Activated CD4-positive, CD25-positive, alpha-beta regulatory T cell treated with anti-CD3 and anti-CD28 coated beads, Interleukin-2, amount 50 U/mL, for 16 hours (primary cell): Measurements from ENCODE around the gene ESRRG.
"Not testable (repeated sequence)": the region's sequence is repeated elsewhere in the genome, so short reads cannot be mapped to it uniquely, and the experiment has no call there.

ENCODE experiments used
- DNase-seq: peaks from one replicate; pipeline ENCODE4 v3.0.0-alpha.2; 2020; ENCODE audit warnings: low read depth, low spot score

The ESRRG gene

DNA sequence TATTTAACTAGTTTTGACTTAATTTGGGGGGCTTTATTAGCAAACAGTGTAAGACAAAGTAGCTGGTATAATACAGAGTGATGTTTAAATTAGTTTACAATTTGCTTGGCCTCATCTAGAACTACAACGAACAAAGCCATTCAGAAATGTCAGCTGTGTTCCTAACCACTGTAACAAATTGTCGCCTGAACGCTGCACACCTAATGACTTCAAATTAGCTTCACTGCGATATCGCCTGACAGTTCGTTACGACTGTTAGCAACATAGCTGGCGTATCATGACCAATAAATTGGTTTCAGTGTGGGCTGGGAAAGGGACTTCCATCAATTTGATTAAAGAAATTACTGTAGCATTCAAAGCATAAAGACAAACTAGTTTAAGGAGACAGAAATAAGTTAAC, 160.1 kb downstream of the ESRRG start:
- no peak for DNase-seq

GRCh38 chr1:216562383-216562782, 160.8 kb downstream of the ESRRG start:
- DNase-seq: no peak

DNA sequence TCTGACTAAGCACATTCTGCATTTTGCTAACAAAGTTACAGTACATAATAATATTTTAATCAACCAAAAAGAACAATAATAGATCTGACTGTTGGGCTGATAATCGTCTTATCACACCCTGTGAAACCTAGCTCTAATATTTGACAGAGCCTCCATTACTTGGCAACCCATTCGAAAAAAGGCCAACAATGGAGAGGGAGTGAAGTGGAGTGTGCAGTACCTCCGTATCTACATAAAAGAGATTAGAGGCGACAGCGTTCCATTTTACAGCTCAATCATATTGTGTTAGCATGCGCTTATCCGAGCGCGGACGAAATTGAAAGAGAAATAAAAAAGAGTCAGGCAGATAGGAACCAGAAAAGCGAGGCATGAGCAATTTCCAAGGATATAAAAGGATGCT, 162.7 kb downstream of the ESRRG start:
- DNase-seq: no peak

GRCh38 chr1:216559359-216559758, 163.9 kb downstream of the ESRRG start:
- DNase-seq: no peak

DNA sequence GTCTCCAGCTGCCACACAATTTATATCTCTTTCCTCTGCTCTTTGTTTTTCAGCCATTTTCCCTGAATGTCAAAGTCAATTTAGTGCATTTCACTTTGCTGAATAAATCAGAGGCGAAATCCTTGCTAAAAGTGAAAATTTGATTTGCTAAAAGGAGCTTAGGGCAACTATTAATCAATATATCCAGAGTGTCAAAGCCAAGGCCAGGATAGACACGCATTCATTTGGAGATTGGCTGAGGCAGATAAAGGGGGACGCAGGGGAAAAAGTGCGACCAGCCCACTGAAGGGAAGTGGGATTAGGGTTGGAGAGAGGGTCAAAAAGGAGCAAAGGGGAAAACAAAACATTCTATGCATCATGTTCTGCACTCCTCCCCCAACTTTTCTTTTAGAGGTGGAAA, 167.6 kb downstream of the ESRRG start:
- DNase-seq: no peak

GRCh38 chr1:216554934-216555333, 168.3 kb downstream of the ESRRG start:
- no peak for DNase-seq

- DNase-seq: no peak
These were observed 169.5 kb downstream of the ESRRG start for GRCh38 chr1:216553766-216554165.

DNA sequence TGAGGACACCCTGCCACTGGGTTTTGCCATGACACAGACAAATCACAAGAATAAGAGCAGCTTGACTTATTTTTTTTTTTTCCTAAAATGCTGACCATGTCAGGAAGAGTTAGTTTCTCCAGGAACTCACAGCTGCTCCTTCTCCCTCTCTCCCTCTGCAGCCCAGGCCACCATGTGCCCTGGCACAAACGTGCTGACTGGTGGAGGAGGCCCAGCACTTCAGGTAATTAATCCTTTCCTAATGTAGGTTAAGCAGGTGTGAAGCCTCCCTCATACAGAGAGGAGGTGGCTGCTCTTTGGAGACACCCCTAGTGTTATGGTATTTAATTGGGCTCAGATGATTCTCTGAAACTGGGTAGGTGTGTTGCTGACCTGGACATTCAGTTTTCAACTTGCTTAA, 170.2 kb downstream of the ESRRG start:
- DNase-seq: no peak

DNA sequence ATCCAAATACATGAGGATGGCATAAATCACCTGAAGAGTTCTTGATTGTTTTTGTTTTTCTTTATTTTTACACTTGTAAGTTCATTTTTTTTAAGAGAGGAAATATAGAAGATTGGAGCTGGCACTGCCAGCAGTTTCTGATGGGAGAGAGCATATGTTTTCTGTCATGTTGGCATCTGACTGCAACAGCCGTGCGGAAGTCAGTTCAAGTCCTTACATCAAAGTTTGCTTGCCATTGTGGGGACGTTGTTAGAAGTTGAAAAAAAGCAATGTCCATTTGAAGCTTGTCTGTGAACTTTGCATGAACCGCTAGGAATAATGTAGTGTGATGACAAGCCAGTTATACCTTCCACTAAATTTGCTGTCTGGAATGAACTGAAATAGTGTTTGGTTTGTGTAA, 173.4 kb downstream of the ESRRG start:
- no peak for DNase-seq

DNA sequence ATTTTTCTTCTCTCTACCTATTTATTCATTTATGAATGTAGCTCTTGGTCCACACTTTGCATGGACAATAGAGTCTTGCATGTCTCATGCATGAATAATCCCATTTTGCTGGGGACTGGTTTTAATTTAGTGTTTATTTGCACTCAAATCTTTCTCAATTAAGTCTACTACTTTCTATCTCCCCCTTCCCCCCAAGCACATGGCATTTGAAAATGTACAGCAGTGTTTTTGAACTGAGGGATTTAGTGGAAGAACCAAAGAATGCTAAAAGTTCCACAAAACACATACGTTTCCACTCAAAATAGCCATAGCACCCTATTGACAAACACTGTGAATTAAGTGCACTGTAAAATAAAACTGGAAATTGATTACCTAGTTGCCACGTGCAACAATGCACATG, 180.5 kb downstream of the ESRRG start:
- DNase-seq: no peak

GRCh38 chr1:216542263-216542662, 181.0 kb downstream of the ESRRG start:
- no peak for DNase-seq

GRCh38 chr1:216535751-216536150, 187.5 kb downstream of the ESRRG start:
- no peak for DNase-seq

DNA sequence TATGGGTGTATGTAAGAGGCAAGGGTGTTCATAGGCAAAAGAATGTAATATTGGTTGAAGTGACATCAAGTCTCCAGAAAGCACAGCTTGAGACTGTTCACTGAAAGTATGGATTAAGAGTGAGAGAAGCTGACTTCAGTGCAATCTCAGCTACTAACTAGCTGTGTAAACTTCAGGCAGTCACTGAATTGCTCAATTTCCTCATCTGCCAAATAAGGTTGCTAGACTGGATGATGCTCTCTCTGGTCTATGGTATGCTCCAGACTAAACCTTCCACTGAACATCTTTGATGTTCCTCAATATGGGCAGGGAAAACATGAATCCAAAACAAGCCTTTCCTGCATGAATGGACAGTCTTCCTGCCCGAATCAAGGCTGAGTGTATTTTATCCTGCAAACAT, 188.2 kb downstream of the ESRRG start:
- DNase-seq: no peak

- DNase-seq: no peak
These were observed 189.5 kb downstream of the ESRRG start for GRCh38 chr1:216533776-216534175.

DNA sequence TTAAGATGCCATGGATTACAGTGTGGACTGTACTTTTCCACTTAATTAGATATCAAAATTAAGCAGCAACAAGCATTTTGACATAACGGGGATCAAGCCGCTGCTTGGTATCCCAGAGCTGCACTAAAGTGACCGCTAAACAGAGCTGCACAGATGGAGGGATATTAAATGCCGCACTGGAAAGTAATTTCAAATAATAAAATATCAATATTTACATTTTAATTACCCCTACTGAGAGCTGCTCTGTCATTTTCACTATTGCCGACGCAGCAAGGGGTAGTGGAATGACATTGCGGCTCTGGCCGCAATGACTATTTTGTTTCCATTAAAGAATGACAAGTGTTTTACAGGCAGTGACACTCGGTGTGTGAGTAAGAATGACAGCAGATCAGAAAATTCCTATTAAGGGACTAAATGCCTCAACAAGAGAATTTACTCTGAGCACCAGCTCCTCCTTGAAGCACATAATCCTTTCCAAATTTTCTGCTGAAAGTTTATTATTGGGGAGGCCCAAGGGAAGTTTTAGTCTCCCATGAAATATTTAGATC, 190.9 kb downstream of the ESRRG start:
- DNase-seq: no peak

DNA sequence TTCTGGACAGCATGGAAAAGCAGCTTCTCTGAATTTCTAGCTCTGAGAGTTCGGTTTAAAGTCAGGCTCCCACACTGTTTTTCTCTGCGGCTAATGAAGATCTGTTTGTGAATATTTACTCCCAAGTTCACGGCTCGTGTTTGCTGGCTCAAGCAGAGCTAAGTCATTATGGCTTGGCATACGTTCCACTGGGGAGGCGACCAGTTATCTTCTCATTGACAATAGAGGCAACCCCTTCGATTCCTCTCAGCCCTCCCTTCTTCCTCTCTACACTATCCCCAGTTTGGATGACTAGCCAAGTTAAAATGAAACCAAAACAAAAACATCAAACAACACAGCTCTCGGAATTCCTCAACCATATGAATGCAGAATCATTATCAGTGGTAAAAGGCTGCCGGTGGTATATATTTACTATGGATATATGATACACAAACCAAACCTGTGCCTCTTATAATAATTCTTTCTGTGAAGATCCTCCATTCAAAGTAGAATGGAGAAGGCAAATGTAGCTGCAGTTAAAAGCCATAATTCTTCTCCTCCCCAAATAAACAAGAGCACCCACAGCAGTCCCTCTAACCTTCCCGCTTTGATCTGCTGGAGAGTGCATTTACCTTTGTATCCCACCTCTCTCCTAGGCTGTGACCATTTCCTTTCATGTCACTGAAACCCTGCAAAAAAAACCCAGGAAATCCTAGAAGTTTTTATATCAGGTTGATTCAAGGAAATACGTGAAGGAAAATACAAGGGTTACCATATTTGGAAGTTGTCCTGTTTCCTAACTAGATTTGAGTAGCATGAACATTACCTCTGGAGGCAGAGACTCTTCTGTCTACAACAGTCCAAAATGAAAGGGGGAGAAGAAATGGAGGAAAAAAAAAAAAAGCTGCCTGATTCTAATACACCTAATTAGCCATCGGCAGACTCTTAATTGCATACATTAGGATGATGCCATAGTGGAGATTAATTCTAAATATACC, 191.7 kb downstream of the ESRRG start:
- DNase-seq: no peak

DNA sequence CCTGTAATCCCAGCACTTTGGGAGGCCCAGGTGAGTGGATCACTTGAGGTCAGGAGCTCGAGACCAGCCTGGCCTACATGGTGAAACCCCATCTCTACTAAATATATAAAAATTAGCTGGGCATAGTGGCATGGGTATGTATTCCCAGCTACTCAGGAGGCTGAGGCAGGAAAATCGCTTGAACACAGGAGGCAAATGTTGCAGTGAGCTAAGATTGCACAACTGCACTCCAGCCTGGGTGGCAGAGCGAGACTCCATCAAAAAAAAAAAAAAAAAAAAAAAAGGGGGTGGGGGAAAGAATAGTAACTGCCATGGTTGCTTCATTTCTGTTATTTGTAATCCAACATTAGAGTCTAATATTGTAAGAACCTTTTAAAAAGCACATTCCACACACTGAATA, 193.4 kb downstream of the ESRRG start:
- DNase-seq: not testable (repeated sequence)

GRCh38 chr1:216528816-216529215, 194.4 kb downstream of the ESRRG start:
- DNase-seq: no peak

DNA sequence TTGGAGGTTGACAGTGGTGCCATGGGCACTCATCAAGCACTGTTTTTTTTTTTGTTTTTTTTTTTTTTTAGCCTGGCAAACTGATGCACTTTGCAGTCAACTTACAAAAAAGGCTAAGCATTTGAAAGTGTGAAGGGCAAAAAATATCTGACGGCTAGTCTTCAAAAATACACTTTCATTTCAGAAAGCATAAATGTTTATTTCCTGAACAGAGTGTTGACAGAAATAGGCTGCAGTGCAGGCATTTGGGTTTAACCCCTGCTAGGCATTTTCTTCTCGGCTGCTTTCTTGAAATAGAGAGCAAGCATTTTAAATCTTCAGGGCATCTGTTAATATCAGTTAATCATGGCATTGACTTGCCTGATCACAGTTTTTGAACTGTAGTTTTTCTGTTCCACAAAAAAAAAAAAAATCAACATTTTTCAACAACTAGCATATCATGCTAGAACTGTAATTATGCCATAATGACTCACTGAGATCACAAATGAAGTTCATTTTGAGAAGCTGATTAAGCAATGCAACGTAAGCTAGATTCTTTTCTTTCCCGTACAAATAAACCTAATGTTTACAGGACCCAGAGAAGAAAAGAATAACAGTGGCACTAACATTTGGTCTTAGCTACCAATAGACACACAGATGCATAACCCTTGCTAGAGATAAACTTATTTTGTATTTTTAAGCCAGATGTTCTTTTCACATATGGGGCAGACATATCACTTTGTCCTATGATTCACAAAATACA, 199.6 kb downstream of the ESRRG start:
- no peak for DNase-seq

- DNase-seq: no peak
These were observed 200.2 kb downstream of the ESRRG start for GRCh38 chr1:216523043-216523442.

DNA sequence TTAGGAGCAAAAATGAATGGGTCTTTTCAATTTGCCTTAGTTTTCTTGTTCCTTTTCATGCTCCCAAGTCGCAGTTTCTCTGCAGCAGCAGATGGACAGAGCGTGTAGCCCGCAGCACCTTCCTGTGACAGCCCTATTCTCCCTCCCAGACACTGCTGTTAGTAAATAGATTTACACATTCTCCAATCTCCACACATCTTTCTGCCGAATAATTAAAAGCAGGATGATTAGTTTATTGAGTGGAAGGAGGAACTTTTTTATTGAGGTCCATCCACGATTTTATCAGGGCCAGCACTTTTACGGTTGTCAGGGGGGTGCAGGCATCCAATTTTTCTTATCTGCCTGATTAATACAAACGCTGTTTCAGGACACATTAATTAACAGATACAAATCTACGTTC, 201.8 kb downstream of the ESRRG start:
- no peak for DNase-seq

GRCh38 chr1:216518844-216519627, 204.2 kb downstream of the ESRRG start:
- DNase-seq: no peak
